ENCODE measurements around the gene GPR137.

Gene GPR137, protein sequence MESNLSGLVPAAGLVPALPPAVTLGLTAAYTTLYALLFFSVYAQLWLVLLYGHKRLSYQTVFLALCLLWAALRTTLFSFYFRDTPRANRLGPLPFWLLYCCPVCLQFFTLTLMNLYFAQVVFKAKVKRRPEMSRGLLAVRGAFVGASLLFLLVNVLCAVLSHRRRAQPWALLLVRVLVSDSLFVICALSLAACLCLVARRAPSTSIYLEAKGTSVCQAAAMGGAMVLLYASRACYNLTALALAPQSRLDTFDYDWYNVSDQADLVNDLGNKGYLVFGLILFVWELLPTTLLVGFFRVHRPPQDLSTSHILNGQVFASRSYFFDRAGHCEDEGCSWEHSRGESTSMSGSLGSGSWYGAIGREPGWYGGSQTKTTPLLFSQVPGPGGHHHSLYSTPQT

DNA sequence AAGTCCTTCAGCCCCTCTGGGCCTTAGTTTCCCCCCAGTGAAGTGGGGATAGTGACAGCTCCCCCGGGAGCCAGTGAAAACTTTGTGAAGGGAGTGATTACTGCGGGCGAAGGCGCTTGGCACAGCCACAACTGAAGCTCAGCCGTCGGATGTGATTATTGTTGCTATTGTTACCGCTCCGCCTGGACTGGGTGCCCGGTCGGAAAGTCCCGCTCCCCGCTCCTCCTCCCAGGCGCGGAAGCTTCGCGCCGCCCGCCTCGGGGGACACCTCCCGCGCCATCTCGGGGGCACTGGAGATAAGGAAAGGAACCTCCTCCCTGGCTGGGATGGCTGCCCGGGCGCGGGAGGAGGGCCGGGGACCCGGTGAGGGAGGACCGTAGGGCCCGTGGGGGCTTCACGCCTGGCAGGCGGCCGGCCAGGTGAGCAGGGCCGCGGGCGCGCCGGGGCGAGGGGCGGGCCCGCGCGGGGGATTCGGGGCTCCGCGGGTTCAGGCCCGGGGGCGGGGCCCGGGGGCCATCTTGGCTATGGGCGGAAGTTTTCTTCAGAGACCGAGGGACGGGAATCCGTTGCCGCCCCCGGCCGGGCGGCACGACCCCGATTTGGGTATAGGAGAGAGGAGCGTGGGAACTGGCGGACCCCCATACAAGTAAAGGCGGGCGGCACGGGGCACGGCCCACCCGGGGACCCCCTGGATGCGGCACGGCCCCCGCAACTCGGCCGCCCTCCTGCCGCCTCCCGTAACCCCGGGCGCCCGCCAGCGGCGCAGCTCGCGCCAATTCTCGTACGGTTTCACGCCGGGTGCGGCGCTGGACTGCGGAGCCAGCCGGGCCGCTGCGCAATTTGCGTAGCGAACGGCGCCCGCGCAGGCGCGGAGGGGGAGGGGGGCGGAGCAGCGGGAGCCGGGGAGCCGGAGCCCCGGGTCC, at the start of gene GPR137:
Gene GPR137 (plus strand): TSS at position 887 of the 923 bp plus-strand sequence. CDS start 677 bp downstream, outside the sequence.
- TF ChIP-seq CREB1 (IDR thresholded peaks at IDR 0.05; ENCODE audit: low read depth) (no peak), TEAD4 (IDR thresholded peaks at IDR 0.05) (no peak), TCF12 (IDR thresholded peaks at IDR 0.05; ENCODE audit: low read depth) (no peak), YY1 (IDR thresholded peaks at IDR 0.05; ENCODE audit: low read depth) (peak; percentile 93), TAF1 (IDR thresholded peaks at IDR 0.05; ENCODE audit: low read depth) (no peak; the same call in none of the 2 replicates), EGR1 (IDR thresholded peaks at IDR 0.05) (peak; percentile 61; the same call in 1 of the 2 replicates), FOXM1 (IDR thresholded peaks at IDR 0.05; ENCODE audit: borderline replicate concordance, low read depth) (no peak), ZBTB7A (IDR thresholded peaks at IDR 0.05; ENCODE audit: low read depth) (no peak)
- TF ChIP-seq, protein P1, sequence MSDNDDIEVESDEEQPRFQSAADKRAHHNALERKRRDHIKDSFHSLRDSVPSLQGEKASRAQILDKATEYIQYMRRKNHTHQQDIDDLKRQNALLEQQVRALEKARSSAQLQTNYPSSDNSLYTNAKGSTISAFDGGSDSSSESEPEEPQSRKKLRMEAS (IDR thresholded peaks at IDR 0.05): peak; percentile 16; the same call in 1 of the 2 replicates
- TF ChIP-seq, protein P2, sequence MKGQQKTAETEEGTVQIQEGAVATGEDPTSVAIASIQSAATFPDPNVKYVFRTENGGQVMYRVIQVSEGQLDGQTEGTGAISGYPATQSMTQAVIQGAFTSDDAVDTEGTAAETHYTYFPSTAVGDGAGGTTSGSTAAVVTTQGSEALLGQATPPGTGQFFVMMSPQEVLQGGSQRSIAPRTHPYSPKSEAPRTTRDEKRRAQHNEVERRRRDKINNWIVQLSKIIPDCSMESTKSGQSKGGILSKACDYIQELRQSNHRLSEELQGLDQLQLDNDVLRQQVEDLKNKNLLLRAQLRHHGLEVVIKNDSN (IDR thresholded peaks at IDR 0.05): no peak

DNA sequence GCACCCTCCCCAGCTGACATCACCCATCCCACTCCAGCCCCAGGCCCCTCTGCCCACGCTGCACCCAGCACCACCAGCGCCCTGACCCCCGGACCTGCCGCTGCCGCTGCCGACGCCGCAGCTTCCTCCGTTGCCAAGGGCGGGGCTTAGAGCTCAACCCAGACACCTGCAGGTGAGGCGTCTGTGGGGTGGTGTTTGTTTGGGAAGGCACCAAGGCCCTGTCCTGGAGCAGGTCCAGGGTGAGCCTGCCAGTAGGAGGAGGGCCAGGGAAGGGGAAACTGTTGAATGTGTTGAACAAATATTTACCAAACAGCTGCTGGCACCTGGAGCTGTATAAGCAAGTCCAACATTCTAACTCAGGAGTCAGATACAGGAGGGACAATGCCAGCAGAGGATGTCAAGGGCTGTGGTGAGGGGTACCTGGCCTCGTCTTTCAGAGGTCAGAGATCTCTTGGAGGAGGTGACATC, 48.1 kb upstream of the GPR137 start:
- TF ChIP-seq TCF12 (IDR thresholded peaks at IDR 0.05; ENCODE audit: low read depth): no peak
- no peak for TF ChIP-seq NFIC (IDR thresholded peaks at IDR 0.05)
- no peak for TF ChIP-seq YY1 (IDR thresholded peaks at IDR 0.05; ENCODE audit: low read depth)
- TF ChIP-seq FOXM1 (IDR thresholded peaks at IDR 0.05; ENCODE audit: borderline replicate concordance, low read depth): no peak
- TF ChIP-seq, protein P1 (IDR thresholded peaks at IDR 0.05): no peak
- no peak for TF ChIP-seq CREB1 (IDR thresholded peaks at IDR 0.05; ENCODE audit: low read depth)
- no peak for TF ChIP-seq EP300 (IDR thresholded peaks at IDR 0.05; ENCODE audit: borderline replicate concordance)
- no peak for TF ChIP-seq RAD21 (IDR thresholded peaks at IDR 0.05; ENCODE audit: low read depth)
- TF ChIP-seq TAF1 (IDR thresholded peaks at IDR 0.05; ENCODE audit: low read depth): no peak
- TF ChIP-seq, protein P3, sequence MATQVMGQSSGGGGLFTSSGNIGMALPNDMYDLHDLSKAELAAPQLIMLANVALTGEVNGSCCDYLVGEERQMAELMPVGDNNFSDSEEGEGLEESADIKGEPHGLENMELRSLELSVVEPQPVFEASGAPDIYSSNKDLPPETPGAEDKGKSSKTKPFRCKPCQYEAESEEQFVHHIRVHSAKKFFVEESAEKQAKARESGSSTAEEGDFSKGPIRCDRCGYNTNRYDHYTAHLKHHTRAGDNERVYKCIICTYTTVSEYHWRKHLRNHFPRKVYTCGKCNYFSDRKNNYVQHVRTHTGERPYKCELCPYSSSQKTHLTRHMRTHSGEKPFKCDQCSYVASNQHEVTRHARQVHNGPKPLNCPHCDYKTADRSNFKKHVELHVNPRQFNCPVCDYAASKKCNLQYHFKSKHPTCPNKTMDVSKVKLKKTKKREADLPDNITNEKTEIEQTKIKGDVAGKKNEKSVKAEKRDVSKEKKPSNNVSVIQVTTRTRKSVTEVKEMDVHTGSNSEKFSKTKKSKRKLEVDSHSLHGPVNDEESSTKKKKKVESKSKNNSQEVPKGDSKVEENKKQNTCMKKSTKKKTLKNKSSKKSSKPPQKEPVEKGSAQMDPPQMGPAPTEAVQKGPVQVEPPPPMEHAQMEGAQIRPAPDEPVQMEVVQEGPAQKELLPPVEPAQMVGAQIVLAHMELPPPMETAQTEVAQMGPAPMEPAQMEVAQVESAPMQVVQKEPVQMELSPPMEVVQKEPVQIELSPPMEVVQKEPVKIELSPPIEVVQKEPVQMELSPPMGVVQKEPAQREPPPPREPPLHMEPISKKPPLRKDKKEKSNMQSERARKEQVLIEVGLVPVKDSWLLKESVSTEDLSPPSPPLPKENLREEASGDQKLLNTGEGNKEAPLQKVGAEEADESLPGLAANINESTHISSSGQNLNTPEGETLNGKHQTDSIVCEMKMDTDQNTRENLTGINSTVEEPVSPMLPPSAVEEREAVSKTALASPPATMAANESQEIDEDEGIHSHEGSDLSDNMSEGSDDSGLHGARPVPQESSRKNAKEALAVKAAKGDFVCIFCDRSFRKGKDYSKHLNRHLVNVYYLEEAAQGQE (IDR thresholded peaks at IDR 0.05; ENCODE audit: low read depth): no peak
- no peak for TF ChIP-seq TEAD4 (IDR thresholded peaks at IDR 0.05)
- no peak for TF ChIP-seq CEBPB (IDR thresholded peaks at IDR 0.05)
- TF ChIP-seq, protein P2 (IDR thresholded peaks at IDR 0.05): no peak
- no peak for TF ChIP-seq EGR1 (IDR thresholded peaks at IDR 0.05)
- no peak for TF ChIP-seq ZBTB7A (IDR thresholded peaks at IDR 0.05; ENCODE audit: low read depth)

DNA sequence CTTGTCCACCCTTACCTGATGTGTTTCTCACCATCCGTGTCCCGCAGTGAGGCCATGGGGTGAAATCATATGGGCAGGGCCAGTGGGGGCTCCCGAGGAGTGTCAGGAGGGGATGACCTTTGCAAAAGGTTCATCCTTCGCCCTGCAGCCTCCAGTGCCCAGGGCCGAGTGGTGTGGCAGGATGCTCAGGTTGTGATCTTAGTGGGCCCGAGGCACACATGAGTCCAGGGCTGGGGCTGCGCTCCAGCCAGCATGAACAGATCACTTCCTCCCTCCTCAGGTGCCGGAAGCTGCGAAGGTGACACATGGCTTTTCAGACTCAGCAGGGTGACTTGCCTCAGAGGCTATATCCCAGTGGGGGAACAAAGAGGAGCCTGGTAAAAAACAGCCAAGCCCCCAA, 47.6 kb upstream of the GPR137 start:
- TF ChIP-seq RAD21 (IDR thresholded peaks at IDR 0.05; ENCODE audit: low read depth): no peak
- TF ChIP-seq TEAD4 (IDR thresholded peaks at IDR 0.05): no peak
- TF ChIP-seq ZBTB7A (IDR thresholded peaks at IDR 0.05; ENCODE audit: low read depth): no peak
- TF ChIP-seq YY1 (IDR thresholded peaks at IDR 0.05; ENCODE audit: low read depth): no peak
- no peak for TF ChIP-seq NFIC (IDR thresholded peaks at IDR 0.05)
- TF ChIP-seq EP300 (IDR thresholded peaks at IDR 0.05; ENCODE audit: borderline replicate concordance): no peak
- TF ChIP-seq TAF1 (IDR thresholded peaks at IDR 0.05; ENCODE audit: low read depth): no peak

DNA sequence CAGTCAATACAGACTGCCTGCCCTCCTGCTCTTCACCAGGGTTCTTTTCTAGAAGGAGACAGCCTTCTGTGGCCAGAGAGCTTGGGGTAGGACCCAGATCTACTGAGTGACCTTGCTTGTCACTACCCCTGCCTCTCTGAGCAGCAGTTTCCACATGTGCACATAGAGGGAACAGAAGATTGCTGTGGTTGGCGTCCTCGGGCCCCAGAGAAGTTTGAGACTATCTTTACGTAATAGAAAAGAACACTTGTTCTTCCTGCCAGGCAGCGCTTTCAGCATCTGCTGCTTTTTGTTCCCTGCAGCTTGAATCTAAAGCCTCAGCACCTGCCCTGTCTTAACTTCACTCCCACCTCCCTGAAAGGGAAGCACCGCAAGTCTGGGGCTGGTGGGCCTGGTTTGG, 46.6 kb upstream of the GPR137 start:
- TF ChIP-seq YY1 (IDR thresholded peaks at IDR 0.05; ENCODE audit: low read depth): no peak
- TF ChIP-seq TEAD4 (IDR thresholded peaks at IDR 0.05): no peak
- no peak for TF ChIP-seq CEBPB (IDR thresholded peaks at IDR 0.05)
- no peak for TF ChIP-seq EGR1 (IDR thresholded peaks at IDR 0.05)
- no peak for TF ChIP-seq ZBTB7A (IDR thresholded peaks at IDR 0.05; ENCODE audit: low read depth)
- TF ChIP-seq EP300 (IDR thresholded peaks at IDR 0.05; ENCODE audit: borderline replicate concordance): no peak
- TF ChIP-seq, protein P3 (IDR thresholded peaks at IDR 0.05; ENCODE audit: low read depth): no peak
- TF ChIP-seq TAF1 (IDR thresholded peaks at IDR 0.05; ENCODE audit: low read depth): no peak
- no peak for TF ChIP-seq TCF12 (IDR thresholded peaks at IDR 0.05; ENCODE audit: low read depth)
- TF ChIP-seq, protein P1 (IDR thresholded peaks at IDR 0.05): no peak
- TF ChIP-seq, protein P2 (IDR thresholded peaks at IDR 0.05): no peak
- no peak for TF ChIP-seq NFIC (IDR thresholded peaks at IDR 0.05)
- no peak for TF ChIP-seq FOXM1 (IDR thresholded peaks at IDR 0.05; ENCODE audit: borderline replicate concordance, low read depth)
- TF ChIP-seq RAD21 (IDR thresholded peaks at IDR 0.05; ENCODE audit: low read depth): no peak
- TF ChIP-seq CREB1 (IDR thresholded peaks at IDR 0.05; ENCODE audit: low read depth): no peak
